T-helper 1 cell treated with Interleukin-12 subunit alpha and Interleukin-12 subunit beta and Interleukin-4 antibody, amounts not matched to agents 30 μg/mL and 1 μg/mL, for 36 hours (primary cell): ENCODE results near the gene NPAS3.

ENCODE experiments used
- H3K27ac Mint-ChIP-seq: one replicate; pipeline ENCODE4 v1.8.0; 2021; ENCODE audit warnings: mild to moderate bottlenecking, mixed read lengths
- H3K27me3 Mint-ChIP-seq: one replicate; pipeline ENCODE4 v1.8.0; 2021; ENCODE audit warnings: low read depth, mixed read lengths
- H3K36me3 Mint-ChIP-seq: one replicate; pipeline ENCODE4 v1.8.0; 2021; ENCODE audit warnings: low read depth, mixed read lengths
- H3K4me1 Mint-ChIP-seq: one replicate; pipeline ENCODE4 v1.8.0; 2021; ENCODE audit warnings: low read depth, mixed read lengths
- H3K4me3 Mint-ChIP-seq: one replicate; pipeline ENCODE4 v1.8.0; 2021; ENCODE audit warnings: mild to moderate bottlenecking, moderate library complexity, mixed read lengths
- H3K9me3 Mint-ChIP-seq: one replicate; pipeline ENCODE4 v1.8.0; 2021; ENCODE audit warnings: mixed read lengths

Gene NPAS3

DNA sequence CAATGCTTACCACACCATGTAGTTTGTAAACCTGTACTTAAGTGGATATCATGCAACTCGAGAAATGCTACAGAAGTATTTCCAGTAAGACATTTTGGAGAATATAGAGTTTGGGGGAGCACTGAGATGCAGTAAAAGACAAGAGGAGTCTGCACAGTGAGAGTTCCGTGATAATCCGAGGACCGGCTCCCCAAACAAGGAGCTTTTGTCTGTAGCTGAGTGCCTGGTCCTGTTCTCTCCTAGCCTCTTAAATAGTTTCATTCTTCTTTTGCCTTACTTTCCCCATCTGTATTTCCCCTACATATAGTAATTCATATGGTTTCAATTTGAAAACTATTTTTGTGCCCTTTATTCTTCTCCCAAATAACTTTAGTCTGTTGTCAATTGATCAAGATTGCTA, 648.1 kb downstream of the NPAS3 start:
- H3K27me3 Mint-ChIP-seq = no peaks in the 10 kb centered on the region
- no peak overlapping the region for H3K27ac Mint-ChIP-seq

GRCh38 chr14:33587791-33588190, 649.1 kb downstream of the NPAS3 start:
- H3K4me1 Mint-ChIP-seq = no peaks in the 10 kb centered on the region
- no peaks in the 10 kb centered on the region for H3K36me3 Mint-ChIP-seq
- no peak overlapping the region for H3K4me3 Mint-ChIP-seq
- H3K9me3 Mint-ChIP-seq = no peaks in the 10 kb centered on the region
- no peaks in the 10 kb centered on the region for H3K27me3 Mint-ChIP-seq
- no peak overlapping the region for H3K27ac Mint-ChIP-seq

More for the DNA sequence above, 648.1 kb downstream of the NPAS3 start:
- Mint-ChIP-seq H3K4me1 (no peaks in the 10 kb centered on the region), H3K9me3 (no peaks in the 10 kb centered on the region), H3K36me3 (no peaks in the 10 kb centered on the region), H3K4me3 (no peak overlapping the region)

DNA sequence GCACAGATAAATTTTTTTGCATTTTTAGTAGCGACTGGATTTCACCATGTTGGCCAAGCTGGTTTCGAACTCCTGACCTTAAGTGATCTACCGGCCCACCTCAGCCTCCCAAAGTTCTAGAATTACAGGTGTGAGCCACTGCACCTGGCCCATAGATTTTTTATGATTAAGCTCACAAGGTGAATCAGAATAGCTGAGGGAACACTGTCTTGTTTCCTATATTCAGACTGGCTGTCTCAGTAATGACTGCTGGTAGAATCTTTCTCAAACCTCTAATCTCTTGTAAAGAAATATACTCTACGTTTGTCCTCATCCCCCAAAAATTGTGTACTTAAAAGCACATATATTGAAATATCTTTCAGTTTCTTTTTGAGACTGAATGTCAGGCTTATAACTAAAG, 650.1 kb downstream of the NPAS3 start:
- H3K4me3 Mint-ChIP-seq = no peak overlapping the region
- no peaks in the 10 kb centered on the region for H3K9me3 Mint-ChIP-seq
- H3K27ac Mint-ChIP-seq = no peak overlapping the region
- H3K36me3 Mint-ChIP-seq = no peaks in the 10 kb centered on the region
- no peaks in the 10 kb centered on the region for H3K4me1 Mint-ChIP-seq
- no peaks in the 10 kb centered on the region for H3K27me3 Mint-ChIP-seq

DNA sequence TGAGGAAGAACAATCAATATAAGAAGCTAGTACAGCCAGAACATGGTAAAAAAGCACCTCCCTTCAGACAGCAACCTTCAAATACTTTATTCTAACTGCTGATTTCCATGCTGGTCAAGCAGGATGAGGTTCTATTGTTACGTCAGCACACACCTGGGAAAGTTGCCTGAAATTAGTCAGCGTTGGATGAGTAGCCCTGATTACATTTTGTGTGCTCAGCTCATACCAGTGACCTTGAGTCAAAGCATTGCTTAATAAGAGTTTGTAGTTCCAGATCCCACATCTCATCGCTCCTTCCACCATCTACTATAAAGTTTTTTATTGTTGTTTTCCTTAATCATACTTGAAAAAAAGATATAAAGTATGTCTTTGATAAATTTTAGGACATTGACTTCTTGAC, 650.7 kb downstream of the NPAS3 start:
- Mint-ChIP-seq H3K9me3 (no peaks in the 10 kb centered on the region), H3K36me3 (no peaks in the 10 kb centered on the region), H3K27ac (no peak overlapping the region), H3K27me3 (no peaks in the 10 kb centered on the region), H3K4me1 (no peaks in the 10 kb centered on the region), H3K4me3 (no peak overlapping the region)

DNA sequence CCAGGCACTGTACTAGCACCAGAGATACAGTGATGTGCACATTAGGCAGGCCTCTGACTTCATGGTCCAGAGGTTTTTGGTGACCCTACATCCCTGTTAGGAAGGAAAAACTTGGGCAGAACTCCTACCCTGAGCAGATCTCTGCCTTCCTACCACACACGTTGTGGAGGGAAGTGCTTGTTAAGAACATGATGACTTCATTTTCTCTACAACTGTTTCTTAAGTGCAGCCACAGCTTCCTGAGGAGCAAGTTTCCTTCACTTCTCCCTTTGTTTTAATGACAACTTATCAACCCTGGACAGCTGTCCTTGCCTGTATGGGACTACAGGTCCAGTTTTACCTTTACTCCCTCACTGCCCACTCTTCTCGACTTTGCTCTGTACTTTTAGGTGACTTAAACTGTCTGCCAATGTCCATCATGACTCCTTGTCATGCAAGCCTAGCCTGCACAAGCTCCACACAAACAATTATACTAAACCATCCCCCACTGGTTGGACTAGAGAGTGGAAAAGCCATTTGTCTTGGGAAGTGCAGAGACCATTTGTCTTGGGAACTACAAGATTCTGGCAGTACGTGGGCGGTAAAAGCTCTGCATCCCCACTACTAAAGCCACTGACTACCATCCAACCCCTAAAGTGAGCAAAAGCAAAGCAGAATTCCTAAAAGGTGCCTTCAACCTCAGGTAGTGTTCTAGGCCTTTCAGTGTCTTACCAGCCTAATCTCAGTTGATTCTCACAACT, 652.4 kb downstream of the NPAS3 start:
- H3K27me3 Mint-ChIP-seq = no peaks in the 10 kb centered on the region

GRCh38 chr14:33592297-33592696, 653.6 kb downstream of the NPAS3 start:
- no peaks in the 10 kb centered on the region for H3K4me1 Mint-ChIP-seq
- no peak overlapping the region for H3K4me3 Mint-ChIP-seq
- H3K36me3 Mint-ChIP-seq = no peaks in the 10 kb centered on the region
- no peaks in the 10 kb centered on the region for H3K9me3 Mint-ChIP-seq
- no peak overlapping the region for H3K27ac Mint-ChIP-seq
- H3K27me3 Mint-ChIP-seq = no peaks in the 10 kb centered on the region

More for the DNA sequence above, 652.4 kb downstream of the NPAS3 start:
- no peak overlapping the region for H3K4me3 Mint-ChIP-seq
- H3K27ac Mint-ChIP-seq = no peak overlapping the region
- H3K36me3 Mint-ChIP-seq = no peaks in the 10 kb centered on the region
- no peaks in the 10 kb centered on the region for H3K9me3 Mint-ChIP-seq
- H3K4me1 Mint-ChIP-seq = no peaks in the 10 kb centered on the region

- Mint-ChIP-seq H3K4me3 (no peak overlapping the region), H3K9me3 (no peaks in the 10 kb centered on the region), H3K27ac (no peak overlapping the region), H3K27me3 (no peaks in the 10 kb centered on the region), H3K4me1 (no peaks in the 10 kb centered on the region), H3K36me3 (no peaks in the 10 kb centered on the region)
Measured at GRCh38 chr14:33596211-33597080, 657.8 kb downstream of the NPAS3 start.

- no peak overlapping the region for H3K27ac Mint-ChIP-seq
- no peak overlapping the region for H3K4me3 Mint-ChIP-seq
- H3K9me3 Mint-ChIP-seq = no peaks in the 10 kb centered on the region
- no peaks in the 10 kb centered on the region for H3K27me3 Mint-ChIP-seq
- no peaks in the 10 kb centered on the region for H3K36me3 Mint-ChIP-seq
- H3K4me1 Mint-ChIP-seq = no peaks in the 10 kb centered on the region
Measured at GRCh38 chr14:33598582-33598981, 659.9 kb downstream of the NPAS3 start.

GRCh38 chr14:33602396-33602795, 663.7 kb downstream of the NPAS3 start:
- no peaks in the 10 kb centered on the region for H3K9me3 Mint-ChIP-seq
- no peak overlapping the region for H3K4me3 Mint-ChIP-seq
- H3K27ac Mint-ChIP-seq = no peak overlapping the region
- H3K27me3 Mint-ChIP-seq = no peaks in the 10 kb centered on the region
- no peaks in the 10 kb centered on the region for H3K36me3 Mint-ChIP-seq
- H3K4me1 Mint-ChIP-seq = no peaks in the 10 kb centered on the region

DNA sequence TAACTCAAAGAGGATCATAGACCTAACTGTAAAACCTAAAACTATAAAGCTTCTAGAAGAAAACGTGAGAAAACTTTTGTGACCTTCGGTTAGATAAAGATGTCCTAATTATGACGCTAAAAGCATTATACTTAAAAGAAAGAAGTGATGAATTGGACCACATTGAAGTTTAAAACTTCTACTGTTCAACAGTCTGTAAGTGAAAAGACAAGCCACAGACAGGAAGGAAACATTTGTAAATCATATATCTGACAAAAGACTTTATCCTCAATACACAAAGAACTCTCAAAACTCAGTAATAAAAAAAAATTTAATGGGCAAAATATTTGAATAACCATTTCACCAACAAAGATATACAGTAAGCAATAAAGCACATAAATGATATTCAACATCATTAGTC, 667.9 kb downstream of the NPAS3 start:
- no peaks in the 10 kb centered on the region for H3K36me3 Mint-ChIP-seq
- H3K4me1 Mint-ChIP-seq = no peaks in the 10 kb centered on the region
- no peak overlapping the region for H3K4me3 Mint-ChIP-seq
- H3K27me3 Mint-ChIP-seq = no peaks in the 10 kb centered on the region
- H3K9me3 Mint-ChIP-seq = no peaks in the 10 kb centered on the region
- no peak overlapping the region for H3K27ac Mint-ChIP-seq

DNA sequence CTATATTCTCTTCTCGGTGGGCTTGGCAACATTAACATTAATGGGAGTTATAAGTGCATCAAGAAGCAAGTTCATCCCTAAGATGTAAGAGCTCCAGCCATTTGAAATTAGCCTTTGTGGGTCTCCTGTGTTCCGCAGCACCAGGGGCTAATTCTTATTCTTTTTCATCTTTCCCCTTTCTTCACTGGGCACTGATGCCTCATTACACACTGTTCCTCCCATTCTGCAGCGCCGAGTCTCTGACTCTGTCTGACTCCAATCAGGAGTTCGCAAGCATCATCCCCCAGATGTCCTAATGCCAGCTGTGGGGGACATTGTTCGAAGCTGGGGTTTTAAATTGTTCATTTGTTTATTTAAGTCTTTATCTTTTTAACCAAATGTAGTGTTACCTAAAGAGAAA, 670.9 kb downstream of the NPAS3 start:
- no peaks in the 10 kb centered on the region for H3K9me3 Mint-ChIP-seq
- H3K4me1 Mint-ChIP-seq = no peaks in the 10 kb centered on the region
- H3K4me3 Mint-ChIP-seq = no peak overlapping the region
- no peak overlapping the region for H3K27ac Mint-ChIP-seq
- no peaks in the 10 kb centered on the region for H3K27me3 Mint-ChIP-seq
- no peaks in the 10 kb centered on the region for H3K36me3 Mint-ChIP-seq

DNA sequence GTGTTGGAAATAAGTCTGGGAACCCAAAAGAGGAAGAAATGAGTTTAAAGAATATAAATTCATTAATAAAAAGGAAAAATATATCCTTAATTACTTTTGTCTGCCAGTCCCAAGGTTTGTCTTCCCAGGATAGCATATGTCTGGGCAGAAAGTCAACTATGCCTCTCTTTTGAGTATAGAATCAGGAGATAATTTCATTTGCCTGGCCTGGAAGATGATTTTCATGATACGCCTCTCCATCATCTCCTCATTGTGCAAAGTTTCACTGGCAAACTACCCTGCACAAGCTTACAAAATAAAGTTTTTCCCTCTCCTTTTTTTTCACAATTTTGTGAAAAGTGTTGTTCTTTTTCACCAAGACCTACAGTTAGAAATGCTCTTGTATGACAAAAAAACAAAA, 671.4 kb downstream of the NPAS3 start:
- H3K4me3 Mint-ChIP-seq = no peak overlapping the region
- no peaks in the 10 kb centered on the region for H3K4me1 Mint-ChIP-seq
- no peaks in the 10 kb centered on the region for H3K36me3 Mint-ChIP-seq
- no peak overlapping the region for H3K27ac Mint-ChIP-seq
- H3K9me3 Mint-ChIP-seq = no peaks in the 10 kb centered on the region
- no peaks in the 10 kb centered on the region for H3K27me3 Mint-ChIP-seq

DNA sequence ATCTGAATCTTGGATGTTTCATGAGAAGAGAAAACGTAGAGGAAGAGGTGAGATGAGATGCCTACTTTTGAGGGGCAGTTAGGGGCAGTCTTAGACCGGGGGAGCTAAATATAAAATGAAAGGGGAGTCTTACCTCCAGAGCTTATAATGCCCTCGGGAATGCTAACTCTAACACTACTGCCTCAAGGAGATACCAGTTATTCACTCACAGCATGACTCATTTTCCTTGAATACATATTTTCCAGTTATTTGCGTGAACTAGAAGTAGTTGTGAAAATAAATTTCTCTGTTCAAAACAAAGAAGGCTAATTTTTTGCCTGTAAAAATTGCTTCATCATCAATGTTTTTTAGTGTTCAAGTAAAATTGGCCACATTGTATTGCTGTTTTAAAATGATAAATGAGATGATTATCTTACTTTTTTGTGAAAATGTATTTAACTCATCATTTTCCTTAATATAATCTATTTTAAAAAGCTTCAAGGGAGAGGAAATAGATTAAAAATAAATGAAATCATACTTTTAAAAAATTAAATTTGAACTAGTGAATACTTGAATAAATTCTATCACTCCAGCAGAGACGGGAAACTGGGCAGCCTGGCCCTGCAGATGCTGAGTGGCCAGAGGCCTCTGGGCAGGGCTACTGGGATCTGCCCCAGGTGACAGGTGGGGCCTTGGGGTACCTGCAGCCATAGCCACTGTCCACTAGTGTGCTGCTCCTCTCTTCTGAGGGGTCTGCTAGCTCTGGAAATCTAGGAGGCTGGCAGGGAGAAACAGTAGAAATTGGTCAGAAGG, 672.9 kb downstream of the NPAS3 start:
- Mint-ChIP-seq H3K27ac (no peak overlapping the region), H3K4me3 (no peak overlapping the region), H3K9me3 (no peaks in the 10 kb centered on the region), H3K36me3 (no peaks in the 10 kb centered on the region), H3K4me1 (no peaks in the 10 kb centered on the region), H3K27me3 (no peaks in the 10 kb centered on the region)

- H3K36me3 Mint-ChIP-seq = no peaks in the 10 kb centered on the region
- H3K4me3 Mint-ChIP-seq = no peak overlapping the region
- no peaks in the 10 kb centered on the region for H3K9me3 Mint-ChIP-seq
- no peak overlapping the region for H3K27ac Mint-ChIP-seq
- H3K4me1 Mint-ChIP-seq = no peaks in the 10 kb centered on the region
- no peaks in the 10 kb centered on the region for H3K27me3 Mint-ChIP-seq
Measured at GRCh38 chr14:33612197-33612505, 673.5 kb downstream of the NPAS3 start.

- Mint-ChIP-seq H3K4me1 (no peaks in the 10 kb centered on the region), H3K36me3 (no peaks in the 10 kb centered on the region), H3K9me3 (no peaks in the 10 kb centered on the region), H3K27me3 (no peaks in the 10 kb centered on the region), H3K27ac (no peak overlapping the region), H3K4me3 (no peak overlapping the region)
Measured at GRCh38 chr14:33617154-33617553, 678.5 kb downstream of the NPAS3 start.
